Tibial nerve (tissue), 4 donors: ENCODE data around the gene TEKT4. TPM values are rescaled to one million over a fixed set of nuclear protein-coding genes. Genes with fewer than 3 reads are reported as not detected.
"Not testable (repeated sequence)": the region's sequence is repeated elsewhere in the genome, so short reads cannot be mapped to it uniquely, and the experiment has no call there.

Source experiments
- DNase-seq, 2 donors: peaks; one replicate each; pipeline ENCODE4 v3.0.0-alpha.2; 2019; ENCODE audit warnings: low spot score in 2 of 2
- H3K27ac ChIP-seq, 4 donors: fragments of 200-600 bp; sonication (generic) in 3 of 4; one replicate each; pipeline ENCODE4 v1.5.1; 2017 to 2019; ENCODE audit warnings: mild to moderate bottlenecking in 1 of 4
- H3K27me3 ChIP-seq, 2 donors: fragments of 200-600 bp; sonication (generic) in 1 of 2; one replicate each; pipeline versions ENCODE4 v1.5.1 to v1.6.0; 2017 to 2019
- H3K36me3 ChIP-seq, 3 donors: fragments of 200-600 bp; sonication (generic); one replicate each; pipeline ENCODE4 v1.5.1; 2018 to 2019
- H3K4me1 ChIP-seq, 4 donors: fragments of 200-600 bp; sonication (generic) in 3 of 4; one replicate each; pipeline ENCODE4 v1.5.1; 2017 to 2019
- H3K4me3 ChIP-seq, 4 donors: fragments of 200-600 bp; sonication (generic) in 3 of 4; one replicate each; pipeline ENCODE4 v1.5.1; 2017 to 2019; ENCODE audit warnings: mild to moderate bottlenecking in 1 of 4, moderate library complexity in 1 of 4
- H3K9me3 ChIP-seq, 4 donors: fragments of 200-600 bp; sonication (generic) in 3 of 4; one replicate each; pipeline ENCODE4 v1.5.1; 2017 to 2019
- CTCF ChIP-seq, 5 experiments: fragments of 200-600 bp in 3 of 5; fragments of 450-650 bp in 2 of 5; sonication (generic) in 3 of 5; IDR thresholded peaks; one replicate each; pipeline ENCODE4 v1.5.1; 2016 to 2019; ENCODE audit warnings: antibody characterized with exemption in 5 of 5, mild to moderate bottlenecking in 3 of 5, moderate library complexity in 2 of 5
- EP300 ChIP-seq, 2 donors: sonication (generic); formaldehyde crosslinking; IDR thresholded peaks; one replicate each; pipeline ENCODE4 v1.6.1; 2017; ENCODE audit warnings: antibody characterized with exemption in 2 of 2, mild to moderate bottlenecking in 1 of 2
- POLR2A ChIP-seq, 2 donors: fragments of 450-650 bp; IDR thresholded peaks; one replicate each; pipeline ENCODE4 v1.6.1; 2017; ENCODE audit warnings: antibody characterized with exemption in 2 of 2, mild to moderate bottlenecking in 2 of 2, moderate library complexity in 2 of 2
- WGBS, 2 donors: methylation state at CpG; one replicate each; pipeline ENCODE4 v1.1.5; 2018; 5-methylcytosine and 5-hydroxymethylcytosine counted together
- total RNA-seq, 4 donors: library from RNA; depleted of rRNA; stranded (reverse); fragments of >200 nt; gene quantifications; one replicate each; pipeline ENCODE4 v1.1.0, GENCODE V29; 2016

The TEKT4 gene
- total RNA-seq, 4 donors from 2014 or later: not detected

GRCh38 chr2:94877129-94877528 is 5.9 kb downstream of the TEKT4 start:
- Histone ChIP-seq H3K36me3 (no peaks in the 10 kb centered on the region), H3K4me3 (no peak overlapping the region), H3K4me1 (no peaks in the 10 kb centered on the region), H3K27ac (no peak overlapping the region), H3K27me3 (peaks cover 0 to 5% of the 10 kb centered on the region in 2 donors), H3K9me3 (no peaks in the 10 kb centered on the region)
- no peak for DNase-seq
- TF ChIP-seq CTCF (IDR thresholded peaks at IDR 0.05): no peak
- no peak for TF ChIP-seq POLR2A (IDR thresholded peaks at IDR 0.05)
- 87 to 94% methylated on average over 5 of the region's 5 CpGs for WGBS, 2 donors

GRCh38 chr2:94878575-94878974 is 7.3 kb downstream of the TEKT4 start:
- 73 to 96% methylated on average over 4 to 6 of the region's 7 CpGs for WGBS, 2 donors
- H3K27ac ChIP-seq, H3K4me1 ChIP-seq, H3K9me3 ChIP-seq, H3K27me3 ChIP-seq, DNase-seq, H3K4me3 ChIP-seq, H3K36me3 ChIP-seq: not testable (repeated sequence)

GRCh38 chr2:94879314-94879981 is 8.2 kb downstream of the TEKT4 start:
- TF ChIP-seq CTCF (IDR thresholded peaks at IDR 0.05) (no peak), POLR2A (IDR thresholded peaks at IDR 0.05) (no peak), EP300 (IDR thresholded peaks at IDR 0.05) (no peak)
- Histone ChIP-seq H3K27ac (no peak overlapping the region), H3K4me1 (no peaks in the 10 kb centered on the region), H3K9me3 (no peaks in the 10 kb centered on the region), H3K27me3 (no peaks in the 10 kb centered on the region), H3K36me3 (no peaks in the 10 kb centered on the region), H3K4me3 (no peak overlapping the region)
- 72 to 82% methylated on average over 7 to 8 of the region's 9 CpGs for WGBS, 2 donors
- DNase-seq: no peak

GRCh38 chr2:94879982-94880377 is 8.8 kb downstream of the TEKT4 start:
- H3K27ac ChIP-seq: no peak overlapping the region
- no peak for TF ChIP-seq EP300 (IDR thresholded peaks at IDR 0.05)
- TF ChIP-seq CTCF (IDR thresholded peaks at IDR 0.05): no peak
- TF ChIP-seq POLR2A (IDR thresholded peaks at IDR 0.05): no peak
- no peaks in the 10 kb centered on the region for H3K36me3 ChIP-seq
- WGBS, 2 donors: 83 to 100% methylated on average over 1 to 9 of the region's 11 CpGs
- DNase-seq: no peak
- no peaks in the 10 kb centered on the region for H3K9me3 ChIP-seq
- no peak overlapping the region for H3K4me3 ChIP-seq
- no peaks in the 10 kb centered on the region for H3K4me1 ChIP-seq
- H3K27me3 ChIP-seq: no peaks in the 10 kb centered on the region

- DNase-seq: no peak
- Histone ChIP-seq H3K27me3 (no peaks in the 10 kb centered on the region), H3K27ac (no peak overlapping the region), H3K36me3 (no peaks in the 10 kb centered on the region), H3K9me3 (no peaks in the 10 kb centered on the region), H3K4me1 (no peaks in the 10 kb centered on the region), H3K4me3 (no peak overlapping the region)
- TF ChIP-seq CTCF (IDR thresholded peaks at IDR 0.05): no peak
- TF ChIP-seq POLR2A (IDR thresholded peaks at IDR 0.05): no peak
- no peak for TF ChIP-seq EP300 (IDR thresholded peaks at IDR 0.05)
- 66 to 80% methylated on average over 6 to 8 of the region's 8 CpGs for WGBS, 2 donors
These were observed 9.3 kb downstream of the TEKT4 start for GRCh38 chr2:94880507-94880906.

- Histone ChIP-seq H3K27me3 (no peaks in the 10 kb centered on the region), H3K36me3 (no peaks in the 10 kb centered on the region), H3K27ac (no peak overlapping the region), H3K9me3 (no peaks in the 10 kb centered on the region), H3K4me1 (no peaks in the 10 kb centered on the region), H3K4me3 (no peak overlapping the region)
- 85 to 94% methylated on average over 3 to 6 of the region's 6 CpGs for WGBS, 2 donors
- no peak for DNase-seq
- TF ChIP-seq CTCF (IDR thresholded peaks at IDR 0.05) (no peak), EP300 (IDR thresholded peaks at IDR 0.05) (no peak), POLR2A (IDR thresholded peaks at IDR 0.05) (no peak)
These were observed 9.8 kb downstream of the TEKT4 start for GRCh38 chr2:94881070-94881469.
